Left lung (tissue), 10 donors: Measurements from ENCODE around the gene CAPZA2. TPM values are rescaled to one million over a fixed set of nuclear protein-coding genes. Genes with fewer than 3 reads are reported as not detected.

Experiments
- ATAC-seq: fragments of 200-7000 bp; cut with Tn5 transposase; one replicate; pipeline ENCODE4 v1.9.1; 2020; ENCODE audit warnings: moderate library complexity
- DNase-seq, 4 donors: peaks; one replicate each; pipeline ENCODE4 v3.0.0-alpha.2; 2013 to 2020
- H3K27ac ChIP-seq, 2 donors: fragments of 200-600 bp; sonication (generic) in 1 of 2; one replicate each; pipeline versions ENCODE4 v1.5.0 to v1.8.0; 2020 to 2021
- H3K27me3 ChIP-seq, 2 donors: fragments of 200-600 bp; sonication (generic) in 1 of 2; one replicate each; pipeline versions ENCODE4 v1.5.0 to v1.8.0; 2020 to 2021
- H3K36me3 ChIP-seq, 2 donors: fragments of 200-600 bp; sonication (generic) in 1 of 2; one replicate each; pipeline versions ENCODE4 v1.5.0 to v1.8.0; 2020 to 2021
- H3K4me1 ChIP-seq, 2 donors: fragments of 200-600 bp; one replicate each; pipeline ENCODE4 v1.8.0; 2021
- H3K4me3 ChIP-seq, 2 donors: fragments of 200-600 bp; sonication (generic) in 1 of 2; one replicate each; pipeline versions ENCODE4 v1.5.0 to v1.8.0; 2020 to 2021; ENCODE audit warnings: mild to moderate bottlenecking in 1 of 2
- H3K9me3 ChIP-seq, 2 donors: fragments of 200-600 bp; sonication (generic) in 1 of 2; one replicate each; pipeline versions ENCODE4 v1.5.0 to v1.8.0; 2020 to 2021
- CTCF ChIP-seq, 2 donors: fragments of 200-600 bp; sonication (generic) in 1 of 2; IDR thresholded peaks; one replicate each; pipeline versions ENCODE4 v1.5.0 to v1.8.0; 2021; ENCODE audit warnings: antibody characterized with exemption in 2 of 2
- intact Hi-C, 2 donors: fragments of 100-400 bp; cut with DNase I; formaldehyde crosslinking; loops; one replicate each; pipeline versions ENCODE4 v1.11.2 to v1.14.2; 2022
- polyA plus RNA-seq, 6 donors: library from polyadenylated mRNA; unstranded; fragments of 120-200 nt; gene quantifications; one replicate each; pipeline ENCODE4 v1.2.1, GENCODE V29; 2013; ENCODE audit not compliant: insufficient read length in 6 of 6
- total RNA-seq, 2 donors: library from RNA; stranded (reverse); fragmentation: NEBNext Ultra II Directional; extraction: Animal tissue kit (Norgen Biotek cat#: 25700); gene quantifications; one replicate each; pipeline ENCODE4 v1.2.1, GENCODE V29; 2021
- donor health status: DM: no; HTN: yes; CAD: no.
- donor health status: DM: no; HTN: no; CAD: no.

Gene CAPZA2
- total and polyA plus RNA-seq, 8 donors = 129 to 286 (median 155) TPM

- H3K4me1 ChIP-seq = peaks cover 0 to 6% of the 10 kb centered on the region in 2 donors
- no peak overlapping the region for H3K27ac ChIP-seq
- no peak for TF ChIP-seq CTCF (IDR thresholded peaks at IDR 0.05)
- no peaks in the 10 kb centered on the region for H3K9me3 ChIP-seq
- DNase-seq = no peak
- no peaks in the 10 kb centered on the region for H3K27me3 ChIP-seq
- no peaks in the 10 kb centered on the region for H3K36me3 ChIP-seq
- no peak for ATAC-seq
- intact Hi-C loops = no loop called here
- H3K4me3 ChIP-seq = no peak overlapping the region
Measured at GRCh38 chr7:116854132-116854531, 8.3 kb upstream of the CAPZA2 start.

GRCh38 chr7:116857052-116857451 lies 5.3 kb upstream of the CAPZA2 start:
- intact Hi-C loops = no loop called here
- H3K27ac ChIP-seq = no peak overlapping the region
- ATAC-seq (no peak), DNase-seq (no peak)
- no peaks in the 10 kb centered on the region for H3K27me3 ChIP-seq
- no peaks in the 10 kb centered on the region for H3K9me3 ChIP-seq
- peaks cover 3 to 29% of the 10 kb centered on the region in 2 donors for H3K4me1 ChIP-seq
- TF ChIP-seq CTCF (IDR thresholded peaks at IDR 0.05) = no peak
- no peak overlapping the region for H3K4me3 ChIP-seq
- no peaks in the 10 kb centered on the region for H3K36me3 ChIP-seq

- TF ChIP-seq CTCF (IDR thresholded peaks at IDR 0.05) = no peak
- no peak for ATAC-seq
- no peaks in the 10 kb centered on the region for H3K9me3 ChIP-seq
- peaks cover 5 to 34% of the 10 kb centered on the region in 2 donors for H3K4me1 ChIP-seq
- H3K27ac ChIP-seq = peak overlapping the region in 1 of 2 donors; percentile 46
- no peaks in the 10 kb centered on the region for H3K36me3 ChIP-seq
- H3K27me3 ChIP-seq = no peaks in the 10 kb centered on the region
- intact Hi-C loops = no loop called here
- DNase-seq = peak in 1 of 4 donors; percentile 32
- H3K4me3 ChIP-seq = no peak overlapping the region
Measured at GRCh38 chr7:116859323-116859722, 3.1 kb upstream of the CAPZA2 start.

- Histone ChIP-seq H3K27me3 (no peaks in the 10 kb centered on the region), H3K36me3 (no peaks in the 10 kb centered on the region), H3K9me3 (no peaks in the 10 kb centered on the region), H3K27ac (peak overlapping the region; percentile 99 to 100), H3K4me3 (no peak overlapping the region), H3K4me1 (peaks cover 13 to 57% of the 10 kb centered on the region in 2 donors)
- intact Hi-C loops = no loop called here
- no peak for TF ChIP-seq CTCF (IDR thresholded peaks at IDR 0.05)
- ATAC-seq (no peak), DNase-seq (no peak)
Measured at GRCh38 chr7:116861717-116862116, 670 bp upstream of the CAPZA2 start.

GRCh38 chr7:116862951-116863670 lies 724 bp downstream of the CAPZA2 start:
- Histone ChIP-seq H3K27ac (peak overlapping the region; percentile 99 to 100), H3K27me3 (no peaks in the 10 kb centered on the region), H3K9me3 (no peaks in the 10 kb centered on the region), H3K4me3 (peak overlapping the region; percentile 89 to 94), H3K4me1 (peaks cover 16 to 71% of the 10 kb centered on the region in 2 donors), H3K36me3 (no peaks in the 10 kb centered on the region)
- intact Hi-C loops = no loop called here
- ATAC-seq (peak; percentile 57), DNase-seq (peak; percentile 34 to 94 (median 50))
- no peak for TF ChIP-seq CTCF (IDR thresholded peaks at IDR 0.05)
